PC-9 (cell line): ENCODE results near the gene SIM2. TPM values are rescaled to one million over a fixed set of nuclear protein-coding genes. Genes with fewer than 3 reads are reported as not detected.

Source experiments
- BruUV-seq: library from RNA; stranded (reverse); fragments of 400-500 nt; replicated peaks from 2 replicates; lab custom pipeline; 2021; lab: Mats Ljungman, UMichigan
- CTCF ChIA-PET: fragments of 300-600 bp; sonication (Branson Sonifier 250); formaldehyde crosslinking; loops from one replicate; lab custom pipeline; 2022; ENCODE audit warnings: antibody characterized with exemption; lab: Charles Lee
- POLR2A ChIA-PET: fragments of 300-600 bp; sonication (Branson Sonifier 250); formaldehyde crosslinking; loops from one replicate; lab custom pipeline; 2022; ENCODE audit warnings: antibody characterized with exemption; ENCODE audit not compliant: unreplicated experiment; lab: Charles Lee
- DNase-seq, 2 experiments: peaks; one replicate each; pipeline versions ENCODE4 v3.0.0 to v3.0.0-alpha.2; 2015 to 2022; ENCODE audit warnings: mixed read lengths in 1 of 2
- H2AFZ ChIP-seq: fragments of 200-600 bp; sonication (generic); 2 replicates; pipeline ENCODE4 v1.8.1; 2017; ENCODE audit warnings: antibody characterized with exemption
- H3F3A ChIP-seq: fragments of 200-600 bp; sonication (generic); 2 replicates; pipeline ENCODE4 v1.8.1; 2017; ENCODE audit warnings: antibody characterized with exemption, mild to moderate bottlenecking, low read depth; ENCODE audit not compliant: insufficient read depth
- H3K27ac ChIP-seq: fragments of 200-600 bp; sonication (generic); 2 replicates; pipeline ENCODE4 v1.6.1; 2016; ENCODE audit warnings: mixed run types
- H3K27me3 ChIP-seq: fragments of 200-600 bp; sonication (generic); 2 replicates; pipeline ENCODE4 v1.6.1; 2016; ENCODE audit warnings: low read depth, mixed run types; ENCODE audit not compliant: insufficient read depth
- H3K36me3 ChIP-seq: fragments of 200-600 bp; sonication (generic); 2 replicates; pipeline ENCODE4 v1.6.1; 2016; ENCODE audit warnings: low read depth, mixed run types
- H3K4me1 ChIP-seq: fragments of 200-600 bp; sonication (generic); replicated peaks from 2 replicates; pipeline ENCODE4 v1.6.1; 2016; ENCODE audit warnings: mixed run types; ENCODE audit not compliant: insufficient read depth
- H3K4me2 ChIP-seq: fragments of 200-600 bp; sonication (generic); 2 replicates; pipeline ENCODE4 v1.6.1; 2017; ENCODE audit warnings: mixed run types
- H3K4me3 ChIP-seq: fragments of 200-600 bp; sonication (generic); 2 replicates; pipeline ENCODE4 v1.6.1; 2016; ENCODE audit warnings: mixed run types
- H3K79me2 ChIP-seq: fragments of 200-600 bp; sonication (generic); 2 replicates; pipeline ENCODE4 v1.6.1; 2017; ENCODE audit warnings: low read depth, mixed run types
- H3K9me2 ChIP-seq: fragments of 200-600 bp; sonication (generic); 2 replicates; pipeline ENCODE4 v1.8.1; 2017; ENCODE audit warnings: mild to moderate bottlenecking; ENCODE audit not compliant: insufficient read depth
- H3K9me3 ChIP-seq: fragments of 200-600 bp; sonication (generic); 2 replicates; pipeline ENCODE4 v1.8.1; 2016; ENCODE audit warnings: low read depth; ENCODE audit not compliant: insufficient read depth
- H4K20me1 ChIP-seq: fragments of 200-600 bp; sonication (generic); 2 replicates; pipeline ENCODE4 v1.8.1; 2017; ENCODE audit not compliant: insufficient read depth
- CTCF ChIP-seq: fragments of 200-600 bp; sonication (generic); conservative IDR thresholded peaks from 2 replicates; pipeline ENCODE4 v1.6.1; 2017; ENCODE audit warnings: mixed run types, antibody characterized with exemption, mild to moderate bottlenecking, moderate library complexity
- EZH2 ChIP-seq: fragments of 200-600 bp; sonication (generic); IDR thresholded peaks from 2 replicates; pipeline ENCODE4 v1.8.0; 2017; ENCODE audit warnings: antibody characterized with exemption, low read depth
- intact Hi-C: fragments of 100-400 bp; cut with micrococcal nuclease; formaldehyde crosslinking; loops from one replicate; pipeline ENCODE4 v1.10.0; 2022; ENCODE audit not compliant: unreplicated experiment
- total RNA-seq: library from RNA; stranded (reverse); gene quantifications from 2 replicates; pipeline ENCODE4 v1.2.3, GENCODE V29; 2021

Gene SIM2
- total RNA-seq, 1 experiment from 2014 or later: 18.5 TPM

DNA sequence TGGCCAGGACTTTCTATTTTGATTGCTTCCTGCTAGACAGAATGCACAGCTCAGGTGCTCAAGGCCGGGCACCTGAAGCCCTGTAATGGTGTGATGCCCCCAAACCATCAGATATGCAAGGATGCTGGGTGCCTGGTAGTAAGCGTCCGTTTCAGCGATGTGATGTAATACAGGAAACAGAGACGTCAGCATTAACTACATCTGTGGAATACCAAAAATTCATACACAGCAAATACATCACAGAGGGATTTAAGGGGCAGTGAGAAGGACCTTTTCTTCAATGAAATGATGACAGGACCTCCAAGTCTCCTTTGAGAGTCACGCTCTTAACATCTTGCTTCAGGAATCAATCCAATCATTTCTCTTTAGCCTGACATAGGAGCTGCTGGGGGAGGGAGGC, 64.4 kb downstream of the SIM2 start:
- H3F3A ChIP-seq: no peaks in the 10 kb centered on the region
- TF ChIP-seq CTCF (no peak), EZH2 (no peak)
- no peaks in the 10 kb centered on the region for H3K27me3 ChIP-seq
- DNase-seq: no peak
- H2AFZ ChIP-seq: no peak overlapping the region
- no peaks in the 10 kb centered on the region for H4K20me1 ChIP-seq
- H3K9me3 ChIP-seq: no peaks in the 10 kb centered on the region
- no peak overlapping the region for H3K27ac ChIP-seq
- H3K4me1 ChIP-seq: no peaks in the 10 kb centered on the region
- H3K4me3 ChIP-seq: no peak overlapping the region
- BruUV-seq: no TSS peak
- H3K36me3 ChIP-seq: no peaks in the 10 kb centered on the region
- H3K9me2 ChIP-seq: no peaks in the 10 kb centered on the region
- no peak overlapping the region for H3K4me2 ChIP-seq
- intact Hi-C loops: no loop called here
- CTCF ChIA-PET: no interaction called here
- POLR2A ChIA-PET: no interaction called here
- H3K79me2 ChIP-seq: no peaks in the 10 kb centered on the region

GRCh38 chr21:36765229-36765628, 66.3 kb downstream of the SIM2 start:
- no peak overlapping the region for H2AFZ ChIP-seq
- H3K36me3 ChIP-seq: no peaks in the 10 kb centered on the region
- ChIA-PET CTCF (no interaction called here), POLR2A (no interaction called here)
- H3K4me3 ChIP-seq: no peak overlapping the region
- no peak for DNase-seq
- no peaks in the 10 kb centered on the region for H3K79me2 ChIP-seq
- H3K9me2 ChIP-seq: no peaks in the 10 kb centered on the region
- intact Hi-C loops: no loop called here
- H3K9me3 ChIP-seq: no peaks in the 10 kb centered on the region
- no peaks in the 10 kb centered on the region for H3F3A ChIP-seq
- no peak overlapping the region for H3K4me2 ChIP-seq
- BruUV-seq: no TSS peak
- no peaks in the 10 kb centered on the region for H4K20me1 ChIP-seq
- TF ChIP-seq EZH2 (no peak), CTCF (no peak)
- H3K27me3 ChIP-seq: no peaks in the 10 kb centered on the region
- no peaks in the 10 kb centered on the region for H3K4me1 ChIP-seq
- no peak overlapping the region for H3K27ac ChIP-seq

DNA sequence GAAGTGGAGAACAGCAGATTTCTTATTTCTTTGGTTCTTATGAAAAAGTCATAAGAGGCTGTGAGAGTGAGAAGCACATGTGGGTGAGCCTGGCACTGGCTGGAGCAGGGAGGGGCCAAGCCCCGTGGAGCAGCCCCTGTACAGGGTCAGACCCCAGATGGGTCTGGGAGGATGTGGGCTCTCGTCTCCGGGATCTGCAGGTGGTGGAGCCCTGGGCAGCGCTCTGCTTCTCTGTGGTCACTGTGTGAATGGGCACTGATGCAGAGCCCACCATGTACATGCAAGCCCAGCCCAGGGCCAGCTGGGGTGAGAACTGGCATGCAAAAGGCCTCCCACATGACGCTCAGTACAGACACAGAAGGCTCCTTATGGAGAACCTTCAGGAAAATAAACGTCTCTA, 67.6 kb downstream of the SIM2 start:
- Histone ChIP-seq H3K27ac (no peak overlapping the region), H3K9me2 (no peaks in the 10 kb centered on the region), H4K20me1 (no peaks in the 10 kb centered on the region), H3K4me1 (no peaks in the 10 kb centered on the region), H3F3A (no peaks in the 10 kb centered on the region), H3K36me3 (no peaks in the 10 kb centered on the region), H3K4me3 (no peak overlapping the region), H2AFZ (no peak overlapping the region), H3K9me3 (no peaks in the 10 kb centered on the region), H3K4me2 (no peak overlapping the region), H3K79me2 (no peaks in the 10 kb centered on the region), H3K27me3 (no peaks in the 10 kb centered on the region)
- DNase-seq: no peak
- TF ChIP-seq EZH2 (no peak), CTCF (no peak)
- POLR2A ChIA-PET: no interaction called here
- CTCF ChIA-PET: no interaction called here
- no TSS peak for BruUV-seq
- intact Hi-C loops: no loop called here
